HL-60 (cell line): ENCODE measurements around the gene GRIK1.

Source experiments
- DNase-seq, 2 experiments: peaks; one replicate each; pipeline ENCODE4 v3.0.0-alpha.2; 2010 to 2020; ENCODE audit warnings: low read depth in 1 of 2, low spot score in 1 of 2
- H3K27ac ChIP-seq: fragments of 250-450 bp; sonication (Bioruptor Pico); replicated peaks from 2 replicates; pipeline ENCODE4 v1.5.1; 2020; ENCODE audit warnings: mild to moderate bottlenecking, moderate library complexity
- H3K27me3 ChIP-seq: fragments of 250-450 bp; sonication (Bioruptor Pico); 2 replicates; pipeline ENCODE4 v1.5.1; 2021; ENCODE audit warnings: mild to moderate bottlenecking, moderate library complexity; ENCODE audit not compliant: insufficient read depth, poor library complexity, severe bottlenecking
- H3K4me3 ChIP-seq: replicated peaks from 2 replicates; pipeline ENCODE4 v1.5.1; 2011; ENCODE audit warnings: mild to moderate bottlenecking, control low read depth, low read length; ENCODE audit not compliant: insufficient read depth
- GABPA ChIP-seq: IDR thresholded peaks from 2 replicates; pipeline ENCODE4 v1.6.1; 2012; ENCODE audit warnings: low read depth
- POLR2AphosphoS5 ChIP-seq: IDR thresholded peaks from 2 replicates; pipeline ENCODE4 v1.6.1; 2012; ENCODE audit warnings: low read depth
- SPI1 ChIP-seq: IDR thresholded peaks from 2 replicates; pipeline ENCODE4 v1.6.1; 2012; ENCODE audit warnings: low read depth, mild to moderate bottlenecking, borderline replicate concordance
- TF ChIP-seq, protein P1 (sequence below): IDR thresholded peaks from one replicate; pipeline ENCODE4 v1.5.1; 2011; ENCODE audit warnings: low read length, control low read depth, inconsistent platforms; ENCODE audit not compliant: insufficient read depth
- TF ChIP-seq, protein P2 (sequence below): IDR thresholded peaks from 2 replicates; pipeline ENCODE4 v1.6.1; 2012; ENCODE audit warnings: low read depth; ENCODE audit not compliant: insufficient replicate concordance

GRIK1 gene

DNA sequence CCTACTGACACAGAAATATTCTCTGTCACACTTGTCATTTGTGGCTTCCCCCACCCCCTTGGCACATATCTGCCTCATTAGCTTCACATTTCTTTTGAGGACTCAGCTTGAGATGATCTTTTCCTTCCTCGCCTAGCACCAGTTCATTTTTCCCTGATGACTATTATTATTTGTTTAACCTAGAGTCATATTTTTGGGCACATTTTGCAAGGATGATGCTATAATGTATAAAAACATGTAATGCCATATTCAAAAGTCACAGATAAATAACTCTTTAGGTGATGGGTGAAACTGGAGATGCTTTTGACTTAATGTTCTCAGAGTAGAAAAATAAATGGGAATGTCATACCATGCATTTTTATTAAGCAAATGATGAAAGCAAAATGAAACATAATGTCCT, 438.3 kb downstream of the GRIK1 start:
- no peak overlapping the region for H3K4me3 ChIP-seq
- no peaks in the 10 kb centered on the region for H3K27me3 ChIP-seq
- H3K27ac ChIP-seq: no peak overlapping the region
- DNase-seq: no peak
- no peak for TF ChIP-seq POLR2AphosphoS5
- no peak for TF ChIP-seq SPI1
- no peak for TF ChIP-seq GABPA

DNA sequence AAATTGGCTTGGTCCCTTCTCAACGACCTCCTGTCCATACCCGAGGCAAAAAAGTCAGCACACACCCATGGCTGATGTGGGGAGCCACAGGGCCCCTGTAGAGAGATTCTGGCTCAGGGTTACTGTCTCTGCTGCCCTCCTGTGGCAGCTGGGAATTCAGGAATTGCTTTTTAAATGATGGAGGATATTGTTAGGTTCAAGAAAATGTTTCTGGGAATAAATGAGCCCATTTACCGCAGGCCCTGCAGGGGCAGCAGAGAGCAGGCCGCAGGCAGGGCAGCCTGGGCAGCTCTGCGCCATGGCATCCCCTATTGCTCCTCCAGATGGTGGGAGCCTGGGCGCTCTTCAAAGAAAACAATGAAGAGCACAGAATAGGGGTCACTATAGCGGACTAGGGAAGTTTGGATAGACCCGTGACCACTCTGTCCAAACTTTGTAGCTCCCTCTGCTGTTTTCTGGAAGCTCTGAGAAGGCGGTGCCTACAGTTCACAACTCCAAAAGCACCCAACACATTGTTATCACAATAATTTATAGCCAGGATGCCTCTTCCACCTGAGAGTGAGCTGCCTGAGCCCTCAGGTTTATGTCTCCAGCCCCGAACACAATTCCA, 440.0 kb downstream of the GRIK1 start:
- Histone ChIP-seq H3K4me3 (no peak overlapping the region), H3K27me3 (no peaks in the 10 kb centered on the region), H3K27ac (no peak overlapping the region)
- TF ChIP-seq POLR2AphosphoS5: no peak
- TF ChIP-seq, protein P1, sequence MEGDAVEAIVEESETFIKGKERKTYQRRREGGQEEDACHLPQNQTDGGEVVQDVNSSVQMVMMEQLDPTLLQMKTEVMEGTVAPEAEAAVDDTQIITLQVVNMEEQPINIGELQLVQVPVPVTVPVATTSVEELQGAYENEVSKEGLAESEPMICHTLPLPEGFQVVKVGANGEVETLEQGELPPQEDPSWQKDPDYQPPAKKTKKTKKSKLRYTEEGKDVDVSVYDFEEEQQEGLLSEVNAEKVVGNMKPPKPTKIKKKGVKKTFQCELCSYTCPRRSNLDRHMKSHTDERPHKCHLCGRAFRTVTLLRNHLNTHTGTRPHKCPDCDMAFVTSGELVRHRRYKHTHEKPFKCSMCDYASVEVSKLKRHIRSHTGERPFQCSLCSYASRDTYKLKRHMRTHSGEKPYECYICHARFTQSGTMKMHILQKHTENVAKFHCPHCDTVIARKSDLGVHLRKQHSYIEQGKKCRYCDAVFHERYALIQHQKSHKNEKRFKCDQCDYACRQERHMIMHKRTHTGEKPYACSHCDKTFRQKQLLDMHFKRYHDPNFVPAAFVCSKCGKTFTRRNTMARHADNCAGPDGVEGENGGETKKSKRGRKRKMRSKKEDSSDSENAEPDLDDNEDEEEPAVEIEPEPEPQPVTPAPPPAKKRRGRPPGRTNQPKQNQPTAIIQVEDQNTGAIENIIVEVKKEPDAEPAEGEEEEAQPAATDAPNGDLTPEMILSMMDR: peak; percentile 29
- DNase-seq: peak in 1 of 2 experiments; percentile 7

DNA sequence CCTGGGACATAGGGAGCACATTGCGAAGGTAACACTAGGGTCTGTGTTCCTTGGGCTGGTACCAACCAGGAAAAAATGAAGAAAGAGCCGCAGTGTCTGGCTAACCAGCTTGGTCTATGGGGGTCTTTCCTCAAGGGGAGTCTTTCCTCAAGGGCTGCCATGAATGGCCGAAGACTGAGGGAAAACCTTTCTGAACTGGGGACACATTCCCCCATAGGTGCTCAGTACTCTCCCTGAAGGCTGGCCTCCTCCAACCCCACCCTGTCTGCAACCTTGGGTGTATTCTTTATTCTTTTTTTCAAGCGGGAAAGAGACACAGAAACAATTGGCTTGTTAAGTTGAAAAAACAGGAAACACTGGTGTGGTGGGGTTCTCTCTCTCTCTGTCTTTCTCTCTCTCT, 440.6 kb downstream of the GRIK1 start:
- Histone ChIP-seq H3K27ac (no peak overlapping the region), H3K4me3 (no peak overlapping the region), H3K27me3 (no peaks in the 10 kb centered on the region)
- TF ChIP-seq, protein P2, sequence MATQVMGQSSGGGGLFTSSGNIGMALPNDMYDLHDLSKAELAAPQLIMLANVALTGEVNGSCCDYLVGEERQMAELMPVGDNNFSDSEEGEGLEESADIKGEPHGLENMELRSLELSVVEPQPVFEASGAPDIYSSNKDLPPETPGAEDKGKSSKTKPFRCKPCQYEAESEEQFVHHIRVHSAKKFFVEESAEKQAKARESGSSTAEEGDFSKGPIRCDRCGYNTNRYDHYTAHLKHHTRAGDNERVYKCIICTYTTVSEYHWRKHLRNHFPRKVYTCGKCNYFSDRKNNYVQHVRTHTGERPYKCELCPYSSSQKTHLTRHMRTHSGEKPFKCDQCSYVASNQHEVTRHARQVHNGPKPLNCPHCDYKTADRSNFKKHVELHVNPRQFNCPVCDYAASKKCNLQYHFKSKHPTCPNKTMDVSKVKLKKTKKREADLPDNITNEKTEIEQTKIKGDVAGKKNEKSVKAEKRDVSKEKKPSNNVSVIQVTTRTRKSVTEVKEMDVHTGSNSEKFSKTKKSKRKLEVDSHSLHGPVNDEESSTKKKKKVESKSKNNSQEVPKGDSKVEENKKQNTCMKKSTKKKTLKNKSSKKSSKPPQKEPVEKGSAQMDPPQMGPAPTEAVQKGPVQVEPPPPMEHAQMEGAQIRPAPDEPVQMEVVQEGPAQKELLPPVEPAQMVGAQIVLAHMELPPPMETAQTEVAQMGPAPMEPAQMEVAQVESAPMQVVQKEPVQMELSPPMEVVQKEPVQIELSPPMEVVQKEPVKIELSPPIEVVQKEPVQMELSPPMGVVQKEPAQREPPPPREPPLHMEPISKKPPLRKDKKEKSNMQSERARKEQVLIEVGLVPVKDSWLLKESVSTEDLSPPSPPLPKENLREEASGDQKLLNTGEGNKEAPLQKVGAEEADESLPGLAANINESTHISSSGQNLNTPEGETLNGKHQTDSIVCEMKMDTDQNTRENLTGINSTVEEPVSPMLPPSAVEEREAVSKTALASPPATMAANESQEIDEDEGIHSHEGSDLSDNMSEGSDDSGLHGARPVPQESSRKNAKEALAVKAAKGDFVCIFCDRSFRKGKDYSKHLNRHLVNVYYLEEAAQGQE: no peak
- TF ChIP-seq, protein P1: no peak
- TF ChIP-seq SPI1: no peak
- TF ChIP-seq GABPA: no peak
- DNase-seq: no peak

DNA sequence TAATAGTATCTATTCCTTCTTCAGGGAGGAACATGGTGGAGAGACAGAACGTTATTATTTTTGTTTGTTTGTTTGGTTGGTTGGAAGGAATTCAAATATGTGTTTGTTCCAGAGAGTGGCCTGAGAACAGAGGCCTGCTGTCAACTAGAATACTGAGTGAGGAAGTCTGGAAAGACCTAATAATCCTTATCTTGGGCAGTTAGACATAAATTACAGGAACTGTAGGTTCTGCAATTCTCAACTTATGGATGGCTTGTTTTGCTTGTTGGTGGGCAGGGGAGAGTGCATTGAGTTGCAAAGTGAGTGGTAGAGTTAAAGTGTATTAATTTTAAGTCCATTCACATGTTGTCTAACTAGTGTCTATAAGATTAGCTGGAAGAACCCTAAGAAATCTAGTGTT, 443.5 kb downstream of the GRIK1 start:
- Histone ChIP-seq H3K27me3 (no peaks in the 10 kb centered on the region), H3K27ac (no peak overlapping the region), H3K4me3 (no peak overlapping the region)
- TF ChIP-seq, protein P2: no peak
- no peak for DNase-seq

DNA sequence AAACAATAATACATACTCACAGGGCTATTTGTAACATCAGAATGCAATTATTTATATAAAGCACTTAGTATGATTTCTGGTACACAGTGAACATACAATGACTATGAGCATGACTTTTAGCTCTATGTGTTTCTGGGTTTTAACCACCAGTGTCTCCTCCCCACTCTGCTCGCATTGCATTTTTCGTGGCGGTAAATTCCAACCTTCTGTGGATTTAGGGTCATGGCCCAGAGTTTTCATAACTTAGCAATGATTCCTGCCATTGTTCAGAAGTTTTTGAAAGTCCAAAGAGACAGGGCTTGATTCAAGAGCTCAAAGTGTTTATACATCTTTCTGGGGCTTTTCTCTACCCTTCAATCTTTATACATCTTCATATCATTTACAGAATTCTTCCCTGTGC, 449.8 kb downstream of the GRIK1 start:
- Histone ChIP-seq H3K27ac (no peak overlapping the region), H3K4me3 (no peak overlapping the region), H3K27me3 (no peaks in the 10 kb centered on the region)
- no peak for DNase-seq
- TF ChIP-seq GABPA (no peak), SPI1 (no peak), POLR2AphosphoS5 (no peak)
- TF ChIP-seq, protein P2: no peak
- TF ChIP-seq, protein P1: no peak
